Neural cell (in vitro differentiated cells): ENCODE measurements around the gene GADL1. TPM values are rescaled to one million over a fixed set of nuclear protein-coding genes. Genes with fewer than 3 reads are reported as not detected.

Experiments
- H2AFZ ChIP-seq: fragments of 200-600, 300-800 bp; sonication (generic), shearing (Covaris generic); 2 replicates; pipeline ENCODE4 v1.6.0; 2014; ENCODE audit warnings: low read depth, mild to moderate bottlenecking, antibody characterized with exemption, low read length, moderate library complexity
- H3F3A ChIP-seq: fragments of 200-600 bp; shearing (Covaris generic); 2 replicates; pipeline ENCODE4 v1.6.1; 2016; ENCODE audit warnings: mild to moderate bottlenecking, moderate library complexity, mixed read lengths, antibody characterized with exemption, low read length; ENCODE audit not compliant: insufficient read depth, poor library complexity, severe bottlenecking
- H3K27ac ChIP-seq: fragments of 200-600, 300-800 bp; sonication (generic), shearing (Covaris generic); 2 replicates; pipeline ENCODE4 v1.5.1; 2014; ENCODE audit warnings: mild to moderate bottlenecking, low read length, moderate library complexity
- H3K27me3 ChIP-seq: fragments of 300-800, 200-600 bp; sonication (generic), shearing (Covaris generic); 2 replicates; pipeline ENCODE4 v1.6.0; 2014; ENCODE audit warnings: mild to moderate bottlenecking, low read depth, low read length, moderate library complexity; ENCODE audit not compliant: insufficient read depth
- H3K36me3 ChIP-seq: fragments of 300-800, 200-600 bp; sonication (generic), shearing (Covaris generic); 2 replicates; pipeline ENCODE4 v1.5.1; 2014; ENCODE audit warnings: mild to moderate bottlenecking, antibody characterized with exemption, low read length, moderate library complexity; ENCODE audit not compliant: insufficient read depth
- H3K4me2 ChIP-seq: fragments of 300-800, 200-600 bp; sonication (generic), shearing (Covaris generic); 2 replicates; pipeline ENCODE4 v1.6.0; 2014; ENCODE audit warnings: mild to moderate bottlenecking, low read length
- H3K4me3 ChIP-seq: fragments of 300-800, 200-600 bp; sonication (generic), shearing (Covaris generic); 2 replicates; pipeline ENCODE4 v1.5.1; 2014; ENCODE audit warnings: mild to moderate bottlenecking, low read length, moderate library complexity
- H3K79me2 ChIP-seq: fragments of 200-600 bp; shearing (Covaris generic); replicated peaks from 2 replicates; pipeline ENCODE4 v1.6.0; 2014; ENCODE audit warnings: mild to moderate bottlenecking, low read length, moderate library complexity; ENCODE audit not compliant: insufficient read depth
- H3K9ac ChIP-seq: fragments of 300-800, 200-600 bp; sonication (generic), shearing (Covaris generic); 2 replicates; pipeline ENCODE4 v1.6.1; 2016; ENCODE audit warnings: mild to moderate bottlenecking, low read length, mixed read lengths
- H3K9me2 ChIP-seq: fragments of 200-600 bp; shearing (Covaris generic); 2 replicates; pipeline ENCODE4 v1.6.1; 2016; ENCODE audit warnings: mild to moderate bottlenecking, low read length, mixed read lengths; ENCODE audit not compliant: insufficient read depth
- H3K9me3 ChIP-seq: fragments of 200-600, 300-800 bp; sonication (generic), shearing (Covaris generic); 2 replicates; pipeline ENCODE4 v1.6.1; 2016; ENCODE audit warnings: mild to moderate bottlenecking, mixed run types, low read length, moderate library complexity, mixed read lengths
- H4K20me1 ChIP-seq: fragments of 200-600 bp; shearing (Covaris generic); 2 replicates; pipeline ENCODE4 v1.6.1; 2016; ENCODE audit warnings: mild to moderate bottlenecking, mixed run types; ENCODE audit not compliant: insufficient read depth
- CTCF ChIP-seq: fragments of 450-650 bp; IDR thresholded peaks from 2 replicates; pipeline ENCODE4 v1.5.1; 2014; ENCODE audit warnings: antibody characterized with exemption, mild to moderate bottlenecking, moderate library complexity; ENCODE audit not compliant: poor library complexity, severe bottlenecking
- EP300 ChIP-seq: fragments of 450-650 bp; conservative IDR thresholded peaks from 2 replicates; pipeline ENCODE4 v1.6.1; 2014; ENCODE audit warnings: antibody characterized with exemption, mild to moderate bottlenecking, moderate library complexity; ENCODE audit not compliant: poor library complexity, severe bottlenecking
- EZH2 ChIP-seq: fragments of 200-600, 300-800 bp; shearing (Covaris generic), sonication (generic); IDR thresholded peaks from 2 replicates; pipeline ENCODE4 v1.6.1; 2014; ENCODE audit warnings: antibody characterized with exemption, low read length, borderline replicate concordance, mild to moderate bottlenecking; ENCODE audit not compliant: insufficient read depth, poor library complexity, severe bottlenecking
- MXI1 ChIP-seq: fragments of 450-650 bp; conservative IDR thresholded peaks from 2 replicates; pipeline ENCODE4 v1.6.1; 2014; ENCODE audit warnings: antibody characterized with exemption, mild to moderate bottlenecking; ENCODE audit not compliant: poor library complexity, severe bottlenecking
- POLR2AphosphoS5 ChIP-seq: IDR thresholded peaks from 2 replicates; pipeline ENCODE4 v1.6.1; 2012
- RAD21 ChIP-seq: fragments of 450-650 bp; conservative IDR thresholded peaks from 2 replicates; pipeline ENCODE4 v1.6.1; 2014; ENCODE audit warnings: antibody characterized with exemption, mild to moderate bottlenecking, moderate library complexity
- REST ChIP-seq: IDR thresholded peaks from 2 replicates; pipeline ENCODE4 v1.6.1; 2012; ENCODE audit warnings: borderline replicate concordance
- SMC3 ChIP-seq: fragments of 450-650 bp; conservative IDR thresholded peaks from 2 replicates; pipeline ENCODE4 v1.6.1; 2014; ENCODE audit warnings: antibody characterized with exemption, mild to moderate bottlenecking, moderate library complexity; ENCODE audit not compliant: poor library complexity
- TAF1 ChIP-seq: IDR thresholded peaks from 2 replicates; pipeline ENCODE4 v1.6.1; 2012; ENCODE audit warnings: low read depth
- polyA plus RNA-seq: library from polyadenylated mRNA; depleted of rRNA; stranded (reverse); fragments of >200 nt; gene quantifications from 2 replicates; pipeline ENCODE4 v1.2.3, GENCODE V29; 2014

Gene GADL1
- polyA plus RNA-seq, 1 donor from 2014 or later, result not detected

GRCh38 chr3:30752970-30753369 is 141.5 kb downstream of the GADL1 start:
- Histone ChIP-seq H3K27me3 (no peaks in the 10 kb centered on the region), H3K27ac (no peak overlapping the region), H3F3A (no peaks in the 10 kb centered on the region), H3K36me3 (no peaks in the 10 kb centered on the region), H4K20me1 (no peaks in the 10 kb centered on the region), H3K79me2 (no peaks in the 10 kb centered on the region), H3K4me3 (no peak overlapping the region), H3K4me2 (no peak overlapping the region), H3K9me2 (no peaks in the 10 kb centered on the region), H3K9me3 (no peaks in the 10 kb centered on the region), H3K9ac (no peak overlapping the region), H2AFZ (no peak overlapping the region)
- TF ChIP-seq CTCF, result no peak
- TF ChIP-seq TAF1, result no peak

GRCh38 chr3:30752491-30752890 is 142.0 kb downstream of the GADL1 start:
- TF ChIP-seq REST (no peak), MXI1 (no peak)
- H3F3A ChIP-seq, result no peaks in the 10 kb centered on the region
- no peaks in the 10 kb centered on the region for H3K9me2 ChIP-seq
- no peak overlapping the region for H3K4me3 ChIP-seq
- H3K4me2 ChIP-seq, result no peak overlapping the region
- no peaks in the 10 kb centered on the region for H3K79me2 ChIP-seq
- H3K27me3 ChIP-seq, result no peaks in the 10 kb centered on the region
- H3K27ac ChIP-seq, result no peak overlapping the region
- no peaks in the 10 kb centered on the region for H4K20me1 ChIP-seq
- H3K9ac ChIP-seq, result no peak overlapping the region
- H2AFZ ChIP-seq, result no peak overlapping the region
- H3K9me3 ChIP-seq, result no peaks in the 10 kb centered on the region
- no peaks in the 10 kb centered on the region for H3K36me3 ChIP-seq

GRCh38 chr3:30751610-30752299 is 142.7 kb downstream of the GADL1 start:
- H3K79me2 ChIP-seq, result no peaks in the 10 kb centered on the region

More at GRCh38 chr3:30751610-30752299, 142.7 kb downstream of the GADL1 start:
- Histone ChIP-seq H4K20me1 (no peaks in the 10 kb centered on the region), H3K27ac (no peak overlapping the region), H3K4me3 (no peak overlapping the region), H2AFZ (no peak overlapping the region), H3K9ac (no peak overlapping the region), H3K4me2 (no peak overlapping the region), H3F3A (no peaks in the 10 kb centered on the region), H3K9me3 (no peaks in the 10 kb centered on the region), H3K9me2 (no peaks in the 10 kb centered on the region), H3K27me3 (no peaks in the 10 kb centered on the region), H3K36me3 (no peaks in the 10 kb centered on the region)
- TF ChIP-seq EZH2, result no peak
- TF ChIP-seq POLR2AphosphoS5, result no peak
- TF ChIP-seq SMC3, result peak; percentile 46
- peak; percentile 55 for TF ChIP-seq CTCF
- no peak for TF ChIP-seq MXI1
- peak; percentile 60 for TF ChIP-seq RAD21
- no peak for TF ChIP-seq EP300
- no peak for TF ChIP-seq TAF1
- TF ChIP-seq REST, result no peak
